HG02759 (cell line): Measurements from ENCODE around the gene NLGN1.

Source experiments
- ATAC-seq: cut with Tn5 transposase; IDR thresholded peaks from one replicate; pipeline ENCODE4 v1.9.1; 2021; ENCODE audit warnings: mild to moderate bottlenecking, moderate library complexity; ENCODE audit not compliant: unreplicated experiment

Gene NLGN1

GRCh38 chr3:173703771-173704170 lies 306.2 kb downstream of the NLGN1 start:
- ATAC-seq = no peak

DNA sequence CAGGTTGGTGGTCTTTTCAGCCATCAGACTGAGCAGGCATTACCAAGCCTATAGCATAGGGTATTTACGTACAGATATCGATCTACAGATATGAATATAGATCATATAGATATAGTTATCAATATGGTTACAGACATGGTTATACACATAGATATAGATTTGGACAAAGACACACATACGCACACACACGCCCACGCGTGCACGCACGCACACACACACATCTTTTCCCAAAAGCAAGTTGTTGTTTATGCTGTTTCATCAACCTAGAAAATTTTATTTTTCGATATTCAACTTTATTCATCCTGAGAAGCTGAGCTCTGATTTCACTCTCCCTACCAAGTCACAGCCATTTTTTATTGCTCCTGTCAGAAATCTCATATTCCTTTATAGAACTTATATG lies 309.1 kb downstream of the NLGN1 start:
- no peak for ATAC-seq

DNA sequence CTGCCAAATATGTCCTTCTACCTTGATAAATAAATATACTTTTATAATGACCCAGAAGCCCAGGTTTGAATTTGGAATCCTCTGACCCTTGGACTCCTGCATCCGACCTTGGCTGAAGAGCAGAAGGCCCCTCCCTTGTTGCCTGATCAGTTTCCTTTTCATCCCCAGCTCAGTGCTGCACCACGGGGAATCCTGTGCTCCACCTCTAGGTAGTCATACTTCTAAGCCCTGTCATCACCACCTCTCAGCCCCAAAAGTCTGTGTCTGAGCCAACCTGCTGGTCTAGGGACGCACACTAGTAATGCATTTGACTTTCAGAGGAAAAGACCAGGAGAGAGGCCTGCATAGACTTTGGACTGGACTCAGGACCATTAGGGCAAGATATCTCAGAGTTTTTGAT lies 310.6 kb downstream of the NLGN1 start:
- no peak for ATAC-seq

GRCh38 chr3:173709026-173709425 lies 311.5 kb downstream of the NLGN1 start:
- ATAC-seq = no peak

DNA sequence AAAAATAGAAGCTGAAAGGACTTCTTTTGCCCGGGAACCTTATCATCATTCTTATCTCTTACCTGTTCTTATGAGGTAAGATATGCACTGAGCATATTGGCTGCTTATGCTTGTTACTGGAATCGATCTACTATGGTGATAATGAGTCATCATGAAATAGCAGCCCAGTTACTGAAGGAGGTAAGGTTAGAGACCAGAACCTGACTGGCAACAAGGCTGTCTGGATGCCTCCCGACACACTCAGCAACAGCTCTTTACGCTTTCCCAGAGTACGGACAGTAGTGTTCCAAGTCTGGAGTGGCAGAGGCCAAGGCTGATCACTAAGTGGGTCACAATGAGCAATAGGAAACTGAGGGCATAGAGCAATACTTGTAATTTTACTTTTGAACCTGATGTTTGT lies 314.1 kb downstream of the NLGN1 start:
- no peak for ATAC-seq

- ATAC-seq = no peak
Observed at GRCh38 chr3:173719585-173719984, 322.0 kb downstream of the NLGN1 start.

DNA sequence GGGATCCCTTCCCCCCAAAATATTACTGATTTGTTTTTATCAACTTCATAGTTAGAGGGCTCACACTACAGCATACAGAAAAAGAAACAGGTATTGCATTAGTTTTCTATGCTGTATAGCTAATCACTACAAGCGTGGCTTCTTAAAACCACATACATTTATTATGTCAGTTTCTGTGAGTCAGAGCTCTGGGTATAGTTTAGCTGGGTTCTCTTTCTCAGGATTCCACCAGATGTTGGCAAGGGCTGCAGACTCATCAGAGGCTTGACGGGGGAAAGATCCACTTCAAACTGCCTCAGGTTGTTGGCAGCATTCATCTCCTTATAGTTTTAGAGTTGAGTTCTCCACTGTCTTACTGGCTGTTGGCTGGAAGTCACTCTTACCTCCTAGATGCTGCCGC lies 328.0 kb downstream of the NLGN1 start:
- ATAC-seq = no peak

DNA sequence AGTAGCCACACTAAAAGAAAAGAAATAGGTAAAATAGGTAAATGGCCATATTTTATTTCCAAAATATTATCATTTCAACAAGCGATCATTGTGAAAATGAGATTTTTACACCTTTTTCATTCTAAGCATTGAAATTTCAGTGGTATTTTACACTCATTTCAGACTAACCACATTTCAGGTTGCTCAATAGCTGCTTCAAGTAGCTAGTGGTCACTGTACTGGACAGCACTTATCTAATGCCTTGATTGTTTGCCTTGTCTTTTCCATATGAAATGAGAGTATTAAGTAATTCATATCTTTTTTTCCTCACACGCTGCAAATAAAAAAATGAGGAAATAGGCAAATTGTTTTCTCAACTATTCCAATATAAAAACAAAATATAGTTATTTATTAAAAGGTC lies 332.8 kb downstream of the NLGN1 start:
- no peak for ATAC-seq

- ATAC-seq = no peak
Observed at GRCh38 chr3:173732237-173732636, 334.7 kb downstream of the NLGN1 start.

DNA sequence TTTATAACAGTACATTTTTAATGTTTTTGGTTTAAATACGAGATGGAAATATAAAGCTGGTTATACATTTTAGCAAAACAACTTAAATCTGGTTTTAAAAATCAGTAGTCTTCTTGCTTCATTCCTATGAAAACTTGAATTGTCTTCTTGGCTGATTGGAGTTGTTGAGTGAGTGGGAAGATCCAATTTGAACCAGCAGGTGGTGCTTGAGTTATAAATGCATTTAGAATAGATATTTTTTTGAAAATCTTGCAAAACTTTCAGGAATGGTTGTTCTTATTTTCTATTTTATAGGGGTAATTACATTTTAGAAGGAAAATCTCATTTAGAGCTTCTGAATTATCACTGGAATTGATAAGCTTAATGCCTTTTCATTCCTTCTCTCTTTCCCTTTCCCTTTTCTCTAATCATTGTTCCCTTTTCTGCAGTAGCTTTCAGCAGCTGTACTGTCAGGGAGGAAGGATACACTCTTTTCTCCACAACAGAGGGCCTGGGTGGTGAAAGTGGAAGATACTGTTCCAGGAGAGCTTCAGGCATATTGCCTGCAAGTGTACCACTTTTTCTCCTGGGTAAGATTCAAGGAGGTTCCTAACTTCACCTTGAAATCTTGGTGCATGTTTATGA lies 335.6 kb downstream of the NLGN1 start:
- ATAC-seq = no peak

DNA sequence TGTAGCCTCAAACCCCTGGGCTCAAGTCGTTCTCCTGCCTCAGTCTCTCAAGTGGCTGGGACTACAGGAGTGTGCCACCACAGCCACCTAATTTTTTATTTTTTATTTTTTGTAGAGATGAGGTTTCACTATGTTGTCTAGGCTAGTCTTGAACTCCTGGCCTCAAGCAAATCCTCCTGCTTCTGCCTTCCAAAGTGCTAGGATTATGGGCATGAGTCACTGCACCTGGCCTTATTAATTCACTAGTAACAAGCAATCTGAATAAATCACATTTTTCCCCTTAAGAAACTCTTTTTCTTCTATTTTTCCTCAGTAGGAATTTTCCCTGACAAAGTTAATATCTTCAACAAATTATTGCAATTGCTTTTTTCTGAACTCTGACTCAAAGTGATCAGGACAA lies 336.9 kb downstream of the NLGN1 start:
- ATAC-seq = no peak

DNA sequence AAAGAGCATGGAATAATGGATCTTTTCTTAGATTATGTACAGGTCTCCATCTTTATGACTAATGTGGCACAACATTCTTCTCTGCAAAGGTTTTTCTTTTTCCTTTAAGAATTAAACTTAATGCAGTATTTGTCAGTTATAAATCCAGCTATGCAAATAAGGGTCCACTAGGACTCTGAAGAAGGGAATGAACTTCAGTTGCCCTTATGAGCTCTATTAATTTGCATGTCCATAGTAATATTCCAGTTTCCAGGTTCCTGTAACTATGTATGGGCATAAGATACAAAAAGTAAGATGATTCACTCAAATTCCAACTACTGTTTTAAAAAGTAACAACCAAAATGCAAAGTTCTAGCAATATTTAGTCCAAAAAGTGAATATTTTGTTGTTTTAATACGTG lies 337.4 kb downstream of the NLGN1 start:
- no peak for ATAC-seq

DNA sequence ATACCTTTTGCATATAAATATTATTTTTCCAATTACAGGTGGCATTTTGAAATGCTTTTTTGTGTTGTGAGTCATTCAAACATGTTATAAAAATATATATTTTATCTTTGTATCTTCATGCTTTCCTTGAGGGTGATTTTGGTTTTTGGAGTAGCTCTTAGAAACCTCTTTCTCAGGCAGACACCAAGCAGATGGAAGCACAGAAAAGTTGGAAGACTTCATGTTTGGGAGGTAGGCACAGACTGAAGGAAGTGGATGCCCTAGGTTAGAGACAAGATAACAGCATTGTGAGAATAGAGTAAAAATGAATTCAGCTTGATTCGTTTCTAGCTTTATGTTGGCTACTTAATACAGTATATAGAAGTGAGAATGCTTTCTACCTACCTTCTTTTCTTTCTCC lies 338.3 kb downstream of the NLGN1 start:
- ATAC-seq = no peak

DNA sequence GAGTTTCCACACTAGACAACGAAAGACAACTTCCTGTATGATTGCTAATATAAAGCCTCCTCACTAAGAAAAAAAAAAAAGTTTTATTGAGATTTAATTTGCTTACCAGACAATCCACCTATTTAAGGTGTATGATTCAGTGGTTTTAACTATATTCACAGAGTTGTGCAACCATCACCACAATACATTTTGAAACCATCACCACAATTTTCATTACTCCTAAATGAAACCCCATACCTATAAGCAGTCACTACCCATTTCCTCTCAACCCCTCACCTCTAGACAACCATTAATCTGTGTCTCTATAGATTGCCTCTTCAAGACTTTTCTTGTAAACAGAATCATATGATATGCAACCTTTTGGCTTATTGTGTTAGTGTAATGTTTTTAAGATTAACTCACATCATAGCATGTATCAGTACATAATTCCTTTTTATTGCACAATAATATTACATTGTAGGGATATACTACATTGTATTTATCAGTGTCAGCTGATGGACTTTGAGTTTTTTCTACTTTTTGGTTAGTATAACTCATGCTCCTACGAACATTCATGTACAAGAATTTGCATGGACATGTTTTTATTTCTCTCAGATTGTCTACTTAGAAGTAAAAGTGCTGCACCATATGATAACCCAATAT lies 339.7 kb downstream of the NLGN1 start:
- no peak for ATAC-seq

DNA sequence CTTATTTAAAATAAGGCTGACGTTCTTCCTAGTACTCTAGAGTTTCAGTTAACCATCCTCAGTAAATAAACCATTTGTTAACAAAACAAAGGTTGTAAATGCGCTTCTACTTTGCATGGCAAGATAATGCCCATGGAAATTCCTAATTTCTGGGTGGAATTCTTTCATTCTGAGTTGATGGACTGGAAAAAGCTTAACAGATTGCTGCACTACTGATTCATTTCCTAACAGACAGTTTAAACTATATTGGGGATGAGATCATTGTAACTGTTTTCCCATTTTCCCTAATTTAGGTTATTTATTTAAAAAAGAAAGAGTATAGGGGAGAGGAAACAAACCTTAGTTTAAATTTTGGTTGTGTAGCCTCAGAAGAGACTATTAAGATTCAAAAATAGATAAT lies 342.2 kb downstream of the NLGN1 start:
- ATAC-seq = no peak

DNA sequence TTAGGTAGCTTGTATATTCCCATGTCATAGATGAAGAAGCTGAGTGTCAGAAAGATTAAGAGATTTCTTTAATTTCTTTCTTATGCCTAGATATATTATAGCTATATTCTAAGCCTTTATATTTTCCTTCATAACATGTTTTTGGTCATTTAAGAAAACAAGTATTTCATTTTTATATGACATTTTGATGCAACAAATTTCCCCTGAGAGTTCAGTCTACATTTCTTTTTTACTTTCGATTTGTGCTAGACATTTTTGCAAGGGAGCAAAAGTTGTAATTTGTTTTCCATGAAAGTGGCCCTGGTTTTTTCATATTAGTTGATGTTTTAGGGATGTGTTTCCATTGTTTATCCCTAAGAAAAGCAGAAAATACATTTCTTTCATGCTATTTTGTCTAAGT lies 344.9 kb downstream of the NLGN1 start:
- no peak for ATAC-seq

- no peak for ATAC-seq
Observed at GRCh38 chr3:173743111-173743510, 345.6 kb downstream of the NLGN1 start.

DNA sequence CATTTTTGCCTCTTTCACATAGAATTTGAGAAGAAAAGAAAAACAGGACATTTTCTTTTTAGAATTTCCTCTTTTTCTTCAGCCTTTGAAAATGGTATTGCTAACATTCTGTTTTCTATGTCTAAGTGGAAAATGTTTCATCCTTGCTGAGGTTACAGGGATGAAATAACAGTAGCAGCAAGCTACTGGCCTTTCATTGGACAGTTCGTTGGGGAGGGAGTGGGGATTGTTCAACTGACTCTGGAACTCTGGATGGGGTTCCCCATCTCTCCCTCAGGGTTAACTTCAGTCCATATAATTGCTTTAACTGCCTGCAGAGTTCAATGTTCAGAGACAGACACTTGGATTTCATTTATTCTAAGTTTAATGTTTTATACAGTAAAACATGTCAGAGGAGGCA lies 346.0 kb downstream of the NLGN1 start:
- no peak for ATAC-seq

GRCh38 chr3:173744479-173744878 lies 346.9 kb downstream of the NLGN1 start:
- ATAC-seq = no peak

DNA sequence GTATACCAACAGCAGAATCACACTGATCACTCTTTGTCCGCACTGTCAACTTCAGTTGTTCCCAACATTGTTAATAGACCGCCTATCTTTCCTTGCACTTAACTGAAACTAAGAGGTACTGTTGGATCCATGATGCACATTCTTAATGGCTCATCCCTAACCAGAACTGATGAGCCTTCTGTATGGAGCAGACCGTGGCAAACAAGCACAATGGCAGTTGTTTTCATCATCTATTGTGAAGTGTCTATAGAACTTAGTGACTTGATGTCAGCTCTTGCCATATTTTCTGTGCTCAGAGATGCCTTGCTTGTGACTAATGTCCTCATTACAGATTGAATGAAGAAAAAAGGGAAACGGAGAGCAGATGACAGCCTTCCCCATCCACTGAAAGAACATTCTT lies 347.4 kb downstream of the NLGN1 start:
- no peak for ATAC-seq

DNA sequence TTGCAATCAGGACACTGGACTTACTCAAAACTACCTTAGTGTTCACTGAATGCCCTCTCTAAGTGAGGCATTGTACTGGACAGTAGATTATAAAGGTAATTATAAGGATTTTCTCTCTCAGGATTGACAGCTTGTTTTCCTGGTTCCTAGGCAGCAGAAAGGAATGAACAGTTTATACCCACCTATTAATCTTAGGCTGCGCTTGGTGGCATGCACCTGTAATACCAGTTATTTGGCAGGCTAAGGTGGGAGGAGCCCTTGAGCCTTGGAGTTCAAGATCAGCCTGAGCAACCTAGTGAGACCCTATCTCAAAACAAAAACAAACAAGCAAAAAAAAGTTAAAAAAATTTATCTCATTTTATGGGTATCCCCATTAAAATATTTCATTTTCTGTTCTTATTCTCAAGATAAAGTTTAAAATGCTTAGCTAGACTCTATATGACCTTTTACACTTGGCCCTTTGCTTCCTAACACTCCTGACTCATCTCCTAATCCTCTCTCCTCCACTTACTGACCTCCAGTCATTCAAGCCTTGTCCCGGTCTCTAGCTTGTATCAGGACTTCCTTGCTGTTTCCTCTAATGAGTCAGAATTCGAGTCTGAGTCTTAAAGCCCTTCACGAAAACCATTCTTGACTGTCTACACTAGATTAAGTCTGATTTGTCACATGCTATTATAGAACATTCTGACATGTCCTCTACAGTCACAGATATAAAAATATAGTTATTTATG lies 348.6 kb downstream of the NLGN1 start:
- ATAC-seq = no peak

GRCh38 chr3:173747427-173747826 lies 349.9 kb downstream of the NLGN1 start:
- ATAC-seq = no peak
